ENCODE measurements around the gene PNMA8C.

GRCh38 chr19:46406976-46407375, 21.8 kb downstream of the PNMA8C start:
- TF ChIP-seq, protein P1, sequence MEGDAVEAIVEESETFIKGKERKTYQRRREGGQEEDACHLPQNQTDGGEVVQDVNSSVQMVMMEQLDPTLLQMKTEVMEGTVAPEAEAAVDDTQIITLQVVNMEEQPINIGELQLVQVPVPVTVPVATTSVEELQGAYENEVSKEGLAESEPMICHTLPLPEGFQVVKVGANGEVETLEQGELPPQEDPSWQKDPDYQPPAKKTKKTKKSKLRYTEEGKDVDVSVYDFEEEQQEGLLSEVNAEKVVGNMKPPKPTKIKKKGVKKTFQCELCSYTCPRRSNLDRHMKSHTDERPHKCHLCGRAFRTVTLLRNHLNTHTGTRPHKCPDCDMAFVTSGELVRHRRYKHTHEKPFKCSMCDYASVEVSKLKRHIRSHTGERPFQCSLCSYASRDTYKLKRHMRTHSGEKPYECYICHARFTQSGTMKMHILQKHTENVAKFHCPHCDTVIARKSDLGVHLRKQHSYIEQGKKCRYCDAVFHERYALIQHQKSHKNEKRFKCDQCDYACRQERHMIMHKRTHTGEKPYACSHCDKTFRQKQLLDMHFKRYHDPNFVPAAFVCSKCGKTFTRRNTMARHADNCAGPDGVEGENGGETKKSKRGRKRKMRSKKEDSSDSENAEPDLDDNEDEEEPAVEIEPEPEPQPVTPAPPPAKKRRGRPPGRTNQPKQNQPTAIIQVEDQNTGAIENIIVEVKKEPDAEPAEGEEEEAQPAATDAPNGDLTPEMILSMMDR (IDR thresholded peaks at IDR 0.05; ENCODE audit: low read depth, low read length), result no peak
- TF ChIP-seq EZH2phosphoT487 (IDR thresholded peaks at IDR 0.05; ENCODE audit: low read depth), result no peak

Data from OCI-LY3 (cell line).